ENCODE results near the gene CD248.
"Not testable (repeated sequence)": the region's sequence is repeated elsewhere in the genome, so short reads cannot be mapped to it uniquely, and the experiment has no call there.

Gene CD248

DNA sequence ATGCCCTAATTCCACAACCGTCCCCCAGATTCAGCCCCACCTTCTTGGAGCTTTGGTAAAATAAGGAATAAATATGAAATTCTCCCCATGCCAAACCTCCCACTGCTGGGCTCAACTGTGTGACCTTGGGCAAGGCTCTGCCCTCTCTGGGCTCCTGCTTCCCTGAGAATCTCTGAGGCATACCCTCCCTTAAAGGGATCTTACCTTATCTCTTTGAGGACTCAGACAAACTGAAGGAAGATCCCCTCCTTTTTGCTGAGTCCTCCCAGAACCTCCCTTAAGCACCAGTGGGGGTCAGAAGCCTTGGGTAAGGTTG is 2.7 kb downstream of the CD248 start:
- DNase-seq (ENCODE audit: low read depth in 4 of 4, low spot score in 1 of 4) = no peak

DNA sequence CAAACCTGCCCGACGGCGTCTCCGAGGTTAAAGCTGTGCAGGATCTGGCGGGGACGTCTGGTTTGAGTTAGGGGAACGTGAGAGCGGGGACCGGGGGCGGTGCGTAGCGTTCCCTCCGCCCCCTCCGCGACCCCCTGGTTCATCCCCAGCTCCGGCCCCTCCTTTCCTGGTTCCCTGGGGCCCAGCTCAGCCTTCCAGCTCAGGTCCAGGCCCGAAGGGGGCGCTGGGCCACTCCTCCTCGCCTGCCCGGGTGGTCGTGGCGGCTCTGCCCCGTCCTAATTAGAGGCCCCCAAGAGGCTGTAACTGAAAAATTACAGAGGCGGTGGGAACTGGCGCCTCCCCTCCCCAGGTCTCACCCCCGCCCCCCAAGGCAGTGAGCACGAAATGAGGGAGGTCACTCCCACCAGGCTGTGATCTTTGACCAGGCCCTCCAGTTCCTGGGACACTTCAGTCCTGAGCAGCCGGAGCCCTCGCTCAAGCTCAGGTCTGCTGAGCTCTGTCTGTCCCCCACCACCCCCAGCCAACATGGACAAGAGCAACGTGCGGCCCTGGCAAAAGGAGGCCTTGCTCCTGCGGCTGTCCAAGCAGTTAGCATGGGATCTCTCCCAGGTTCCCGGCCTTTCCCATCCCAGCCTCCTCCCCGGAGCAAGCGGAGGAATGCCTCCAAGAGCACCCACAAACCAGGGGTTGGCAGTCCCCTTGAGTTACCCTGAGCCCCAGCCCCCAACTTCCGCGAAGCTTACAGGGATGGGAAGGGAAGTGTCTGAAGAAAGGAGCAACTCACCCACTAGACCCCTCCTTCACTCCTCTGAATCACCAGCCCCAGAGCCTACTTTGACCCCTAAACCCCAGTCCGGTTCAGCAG is 3.3 kb downstream of the CD248 start:
- no peak for DNase-seq (ENCODE audit: low read depth in 4 of 4, low spot score in 1 of 4)

DNA sequence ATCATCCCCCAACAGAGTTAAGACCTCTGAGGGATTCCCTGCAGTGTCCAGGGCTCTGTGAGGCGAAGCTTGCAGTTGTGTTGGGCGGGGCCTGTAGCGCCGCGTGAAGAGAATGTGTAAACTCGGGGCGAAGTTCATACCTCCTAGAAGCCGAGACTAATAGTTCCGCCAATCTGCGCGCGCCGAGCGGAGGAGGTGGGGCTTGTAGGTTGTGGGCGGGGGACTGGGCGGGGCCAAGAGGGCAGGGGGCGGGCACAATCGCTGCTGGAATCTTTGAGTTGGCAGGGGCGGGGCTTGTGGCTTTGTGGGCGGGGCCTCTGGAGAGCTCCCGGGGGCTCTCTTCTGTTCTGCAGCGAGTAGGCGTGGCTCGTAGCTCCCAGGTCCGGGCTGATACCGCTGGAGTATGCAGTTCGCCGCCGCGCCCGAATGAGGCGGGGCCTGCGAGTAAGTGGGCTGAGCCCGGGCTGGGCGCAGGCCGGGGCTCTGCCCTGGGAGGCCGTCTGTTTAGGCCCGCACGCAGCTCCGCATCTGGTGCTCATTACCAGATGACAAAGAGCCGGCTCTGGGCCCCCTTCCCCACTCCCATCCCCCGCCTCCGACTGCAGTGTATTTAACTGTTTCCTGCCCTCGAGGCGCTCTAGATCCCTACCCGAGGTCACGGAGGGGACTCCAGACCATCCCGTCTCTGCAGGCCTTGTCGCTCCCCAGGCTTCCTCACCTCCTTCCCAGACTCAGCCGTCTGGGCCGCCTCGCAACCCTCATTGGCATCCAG is 4.1 kb downstream of the CD248 start:
- DNase-seq (ENCODE audit: low read depth in 4 of 4, low spot score in 1 of 4) = peak; percentile 90 to 98 (median 96)

DNA sequence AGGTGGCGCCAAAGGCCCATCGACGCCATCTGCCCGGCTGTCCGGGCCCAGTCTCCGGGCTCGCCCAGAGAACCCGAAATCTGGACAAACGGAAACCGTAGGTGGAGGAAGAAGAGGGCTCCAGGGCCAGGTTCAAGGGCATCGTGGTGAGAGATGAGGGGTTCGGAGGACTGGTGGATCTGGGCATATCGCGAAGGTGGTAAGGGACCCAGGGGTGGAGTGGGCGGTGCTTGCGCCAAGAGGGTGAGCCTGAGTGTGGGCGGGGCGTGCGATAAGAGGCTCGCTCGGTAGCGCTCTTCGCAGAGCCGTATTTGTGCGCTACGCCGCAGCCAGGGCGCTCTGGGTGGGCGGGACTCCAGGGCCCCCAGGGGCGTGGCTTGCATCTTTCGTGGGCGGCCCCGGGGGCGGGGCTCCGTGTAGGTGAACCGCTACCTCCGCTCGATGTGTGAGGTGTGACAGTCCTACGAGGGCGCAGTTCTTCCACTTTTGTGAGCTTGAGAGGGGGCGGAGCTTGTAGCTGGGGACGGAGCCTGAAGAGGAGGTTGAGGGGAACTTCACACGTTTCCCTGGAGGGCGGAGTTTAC is 4.8 kb downstream of the CD248 start:
- DNase-seq (ENCODE audit: low read depth in 4 of 4, low spot score in 1 of 4) = peak; percentile 67 to 92 (median 92)

DNA sequence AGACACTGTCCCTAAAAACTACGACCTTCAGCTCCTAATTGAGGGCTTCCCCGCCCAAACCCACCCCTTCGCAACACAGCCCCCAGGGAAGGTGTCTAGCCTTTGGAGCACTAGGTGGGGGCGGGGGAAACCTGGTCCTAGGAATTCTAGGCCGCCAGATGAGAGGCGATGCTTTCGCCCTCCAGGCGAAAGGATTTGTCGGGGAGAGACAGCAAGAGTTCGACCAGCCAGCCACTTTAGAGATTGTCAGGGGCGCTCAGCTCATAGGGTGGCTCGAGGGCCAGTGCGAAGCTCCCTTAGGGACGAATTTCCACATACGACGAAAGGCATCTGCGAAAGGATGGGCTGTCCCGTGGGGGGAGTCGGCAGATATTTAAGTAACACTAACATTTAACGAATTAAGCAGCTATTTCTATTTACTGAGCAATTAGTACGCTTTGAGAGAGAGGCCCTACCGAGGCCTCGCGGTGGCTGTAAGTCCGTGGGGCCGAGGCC is 5.3 kb downstream of the CD248 start:
- DNase-seq (ENCODE audit: low read depth in 4 of 4, low spot score in 1 of 4) = no peak

DNA sequence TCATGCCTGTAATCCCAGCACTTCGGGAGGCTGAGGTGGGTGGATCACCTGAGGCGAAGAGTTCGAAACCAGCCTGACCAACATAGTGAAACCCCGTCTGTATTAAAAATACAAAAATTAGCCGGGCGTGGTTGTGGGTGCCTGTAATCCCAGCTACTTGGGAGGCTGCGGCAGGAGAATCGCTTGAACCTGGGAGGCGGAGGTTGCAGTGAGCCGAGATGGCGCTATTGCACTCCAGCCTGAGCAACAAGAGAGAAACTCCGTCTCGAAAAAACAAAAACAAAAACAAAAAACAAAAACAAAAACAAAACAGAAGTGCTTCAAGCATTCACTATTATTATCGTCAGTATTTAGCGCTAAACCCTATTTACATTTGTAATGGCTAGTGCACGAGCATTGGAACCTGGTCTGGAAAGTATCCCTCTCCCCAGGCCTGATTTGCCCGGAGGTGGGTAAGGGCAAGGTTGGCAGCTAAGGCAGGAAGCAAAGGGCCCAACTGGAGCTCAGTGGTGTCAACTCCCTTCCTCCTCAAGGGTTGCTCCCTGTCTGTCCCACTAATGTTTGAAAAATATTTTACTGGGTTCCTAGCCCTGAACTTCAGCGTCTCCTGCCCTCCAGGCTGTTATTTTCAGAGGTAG is 5.9 kb downstream of the CD248 start:
- not testable (repeated sequence) for DNase-seq (ENCODE audit: low read depth in 4 of 4, low spot score in 1 of 4)

DNA sequence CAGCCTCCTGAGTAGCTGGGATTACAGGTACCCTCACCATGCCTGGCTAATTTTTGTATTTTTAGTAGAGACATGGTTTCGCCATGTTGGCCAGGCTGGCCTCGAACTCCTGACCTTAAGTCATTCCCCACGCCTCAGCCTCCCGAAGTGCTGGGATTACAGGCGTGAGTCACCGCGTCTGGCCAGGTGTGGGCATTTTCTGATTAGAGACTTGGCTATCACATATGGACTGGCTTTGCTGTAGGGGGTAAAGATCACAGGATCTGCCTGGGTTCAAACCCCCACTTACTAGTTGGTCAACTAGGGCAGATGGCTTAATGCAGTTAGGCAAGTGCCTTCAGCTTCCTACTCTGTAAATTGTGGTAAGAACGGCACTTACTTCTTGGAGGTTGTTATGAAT is 6.5 kb downstream of the CD248 start:
- no peak for DNase-seq (ENCODE audit: low read depth in 4 of 4, low spot score in 1 of 4)

DNA sequence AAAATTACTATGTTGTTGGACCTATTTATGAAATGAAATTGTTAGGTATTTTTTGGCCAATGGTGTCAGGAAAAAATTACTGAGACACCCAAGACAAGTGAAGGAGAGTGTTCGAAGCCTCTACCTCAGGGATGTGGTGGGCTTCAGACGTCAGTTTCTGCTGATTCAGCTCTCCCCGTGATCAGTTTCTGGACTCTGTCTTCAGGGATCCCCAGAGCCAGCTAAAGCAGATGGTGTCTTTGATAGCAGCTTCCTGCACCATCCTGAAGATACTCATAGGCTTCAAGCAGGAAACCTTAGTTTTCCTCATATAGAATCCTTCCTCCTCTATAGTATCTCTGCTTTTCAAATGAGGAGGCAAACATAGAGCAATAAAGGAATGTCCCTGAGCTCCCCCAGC is 7.4 kb downstream of the CD248 start:
- DNase-seq (ENCODE audit: low read depth in 4 of 4, low spot score in 1 of 4) = no peak

DNA sequence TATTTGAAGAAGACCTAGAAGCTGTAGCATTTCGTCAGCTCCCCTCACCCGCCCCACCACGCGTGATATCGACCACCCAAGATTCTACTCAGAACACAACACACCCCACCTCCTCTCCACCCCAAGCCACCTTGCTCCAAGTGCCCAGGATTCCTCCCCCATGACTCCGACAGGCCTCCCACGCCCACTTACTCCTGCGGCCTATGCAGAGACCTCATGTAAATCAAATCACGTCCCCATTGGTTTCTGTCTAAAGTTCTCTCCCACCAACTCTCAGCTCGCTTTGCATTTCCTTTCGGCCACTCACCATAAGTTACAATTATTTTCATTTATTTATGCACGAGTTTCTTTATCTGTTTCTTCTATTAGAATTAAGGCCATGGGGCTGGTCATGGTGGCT is 14.2 kb downstream of the CD248 start:
- DNase-seq (ENCODE audit: low read depth in 4 of 4, low spot score in 1 of 4) = no peak

DNA sequence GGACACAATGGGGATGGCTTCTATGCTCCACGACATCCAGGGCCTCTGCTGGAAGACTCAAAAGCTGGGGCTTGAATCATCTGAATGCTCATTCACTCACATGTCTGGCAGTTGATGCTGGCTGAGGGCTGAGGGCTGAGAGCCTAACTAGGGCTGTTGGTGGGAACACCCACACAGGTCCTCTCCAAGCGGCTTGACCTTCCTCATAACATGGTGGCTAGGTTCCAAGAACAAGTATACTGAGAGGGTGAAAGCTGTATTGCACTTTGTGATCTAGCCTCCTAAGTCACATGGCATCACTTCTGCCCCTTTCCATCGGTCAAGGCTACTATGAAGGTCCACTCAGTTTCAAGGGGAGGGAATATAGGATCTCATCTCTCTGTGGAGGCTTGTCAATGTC is 17.7 kb downstream of the CD248 start:
- DNase-seq (ENCODE audit: low read depth in 4 of 4, low spot score in 1 of 4) = no peak

DNA sequence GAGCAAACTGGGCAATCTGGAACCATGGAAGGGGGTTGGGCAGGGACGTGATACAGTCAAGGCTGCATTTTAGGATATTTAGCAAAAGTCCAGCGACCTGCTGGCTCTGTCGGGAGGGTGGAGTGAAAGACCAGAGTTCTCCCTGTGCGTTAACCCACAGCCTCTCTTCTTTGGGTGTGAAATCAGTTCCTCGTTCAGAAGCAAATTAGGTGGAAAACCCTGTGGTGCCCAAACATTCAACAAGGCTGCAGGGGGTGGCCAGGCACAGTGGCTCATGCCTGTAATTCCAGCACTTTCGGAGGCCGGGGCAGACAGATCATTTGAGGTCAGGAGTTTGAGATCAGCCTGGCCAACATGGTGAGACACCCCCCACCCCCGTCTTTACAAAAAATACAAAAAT is 19.2 kb downstream of the CD248 start:
- no peak for DNase-seq (ENCODE audit: low read depth in 4 of 4, low spot score in 1 of 4)

DNA sequence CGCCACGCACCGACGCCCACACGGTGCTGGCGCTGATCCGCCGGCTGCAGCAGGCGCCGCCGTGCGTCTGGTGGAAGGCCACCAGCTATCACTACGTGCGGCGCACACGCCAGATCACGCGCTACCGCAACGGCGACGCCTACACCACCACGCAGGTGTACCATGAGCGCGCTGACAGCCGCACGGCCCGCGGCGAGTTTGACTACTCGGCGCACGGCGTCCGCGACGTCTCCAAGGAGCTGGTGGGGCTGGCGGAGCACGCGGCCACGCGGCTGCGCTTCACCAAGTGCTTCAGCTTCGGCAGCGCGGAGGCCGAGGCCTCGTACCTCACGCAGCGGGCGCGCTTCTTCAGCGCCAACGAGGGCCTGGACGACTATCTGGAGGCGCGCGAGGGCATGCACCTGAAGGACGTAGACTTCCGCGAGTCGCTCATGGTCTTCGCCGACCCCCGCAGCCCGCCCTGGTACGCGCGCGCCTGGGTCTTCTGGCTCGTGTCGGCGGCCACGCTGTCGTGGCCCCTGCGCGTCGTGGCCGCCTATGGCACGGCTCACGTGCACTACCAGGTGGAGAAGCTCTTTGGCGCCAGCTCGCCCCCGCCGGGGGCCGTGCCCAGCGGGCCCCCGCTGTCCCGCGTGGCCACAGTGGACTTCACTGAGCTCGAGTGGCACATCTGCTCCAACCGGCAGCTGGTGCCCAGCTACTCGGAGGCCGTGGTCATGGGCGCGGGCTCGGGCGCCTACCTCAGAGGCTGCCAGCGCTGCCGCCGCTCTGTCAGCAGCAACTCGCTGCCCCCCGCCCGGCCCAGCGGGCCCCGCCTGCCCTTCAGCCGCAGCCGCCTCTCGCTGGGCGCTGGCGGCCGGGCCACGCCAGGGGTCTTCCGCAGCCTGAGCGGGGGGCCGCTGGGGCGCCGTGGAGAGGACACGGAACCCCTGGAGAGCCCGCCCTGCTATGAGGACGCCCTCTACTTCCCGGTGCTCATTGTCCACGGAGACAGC is 21.9 kb downstream of the CD248 start:
- DNase-seq (ENCODE audit: low read depth in 4 of 4, low spot score in 1 of 4) = no peak

DNA sequence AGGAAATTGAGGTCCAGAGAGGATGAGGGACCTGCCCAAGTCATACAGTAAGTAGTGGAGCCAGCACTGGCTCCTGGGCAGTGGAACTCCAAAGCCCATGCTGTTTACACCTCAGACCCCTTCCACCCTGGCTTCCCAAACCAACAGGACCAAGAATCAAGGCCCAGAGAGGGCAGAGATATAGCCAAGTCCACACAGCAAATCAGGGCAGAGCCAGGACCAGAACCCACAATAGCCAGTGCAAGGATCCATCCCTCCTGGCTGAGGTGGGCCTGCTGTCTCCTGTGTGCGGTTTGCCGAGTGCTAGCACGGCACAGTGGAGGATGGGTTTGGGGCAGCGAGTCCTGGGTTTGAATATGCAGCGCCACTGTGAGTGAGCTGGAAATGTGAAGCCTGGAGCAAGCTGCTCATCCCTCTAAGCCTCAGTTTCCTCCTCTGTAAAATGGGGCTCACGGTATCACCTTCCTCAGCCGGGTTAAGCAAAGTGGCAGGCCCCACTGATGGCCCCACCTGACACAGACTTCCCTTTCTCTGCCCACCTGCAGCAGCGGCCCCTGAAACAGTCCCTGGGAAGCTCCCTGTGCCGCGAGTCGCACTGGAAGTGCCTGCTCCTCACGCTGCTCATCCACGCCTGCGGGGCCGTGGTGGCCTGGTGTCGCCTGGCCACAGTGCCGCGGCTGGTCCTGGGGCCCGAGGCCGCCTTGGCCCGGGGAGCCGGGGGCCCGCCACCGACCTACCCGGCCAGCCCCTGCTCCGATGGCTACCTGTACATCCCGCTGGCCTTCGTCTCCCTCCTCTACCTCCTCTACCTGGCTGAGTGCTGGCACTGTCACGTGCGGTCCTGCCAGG is 22.8 kb downstream of the CD248 start:
- DNase-seq (ENCODE audit: low read depth in 4 of 4, low spot score in 1 of 4) = no peak

DNA sequence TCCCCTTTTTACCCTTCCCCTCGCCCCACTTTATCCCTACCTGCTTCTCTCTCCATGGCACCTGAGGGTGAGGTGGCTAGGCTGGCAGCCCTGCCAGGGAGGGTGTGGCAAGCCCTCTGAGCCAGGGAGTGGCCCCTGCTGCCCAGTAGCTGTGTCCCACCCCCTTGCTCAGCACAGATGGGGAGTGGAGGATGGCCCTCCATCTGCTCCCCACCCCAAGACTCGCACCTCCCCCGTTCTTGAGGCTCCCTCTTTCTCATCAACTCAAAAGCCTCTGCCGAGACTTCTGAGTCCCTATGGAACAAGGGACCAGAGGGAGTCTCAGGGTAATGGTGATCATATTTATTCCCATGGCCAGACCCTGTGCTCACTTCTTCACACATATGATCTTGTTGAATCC is 23.5 kb downstream of the CD248 start:
- no peak for DNase-seq (ENCODE audit: low read depth in 4 of 4, low spot score in 1 of 4)

DNA sequence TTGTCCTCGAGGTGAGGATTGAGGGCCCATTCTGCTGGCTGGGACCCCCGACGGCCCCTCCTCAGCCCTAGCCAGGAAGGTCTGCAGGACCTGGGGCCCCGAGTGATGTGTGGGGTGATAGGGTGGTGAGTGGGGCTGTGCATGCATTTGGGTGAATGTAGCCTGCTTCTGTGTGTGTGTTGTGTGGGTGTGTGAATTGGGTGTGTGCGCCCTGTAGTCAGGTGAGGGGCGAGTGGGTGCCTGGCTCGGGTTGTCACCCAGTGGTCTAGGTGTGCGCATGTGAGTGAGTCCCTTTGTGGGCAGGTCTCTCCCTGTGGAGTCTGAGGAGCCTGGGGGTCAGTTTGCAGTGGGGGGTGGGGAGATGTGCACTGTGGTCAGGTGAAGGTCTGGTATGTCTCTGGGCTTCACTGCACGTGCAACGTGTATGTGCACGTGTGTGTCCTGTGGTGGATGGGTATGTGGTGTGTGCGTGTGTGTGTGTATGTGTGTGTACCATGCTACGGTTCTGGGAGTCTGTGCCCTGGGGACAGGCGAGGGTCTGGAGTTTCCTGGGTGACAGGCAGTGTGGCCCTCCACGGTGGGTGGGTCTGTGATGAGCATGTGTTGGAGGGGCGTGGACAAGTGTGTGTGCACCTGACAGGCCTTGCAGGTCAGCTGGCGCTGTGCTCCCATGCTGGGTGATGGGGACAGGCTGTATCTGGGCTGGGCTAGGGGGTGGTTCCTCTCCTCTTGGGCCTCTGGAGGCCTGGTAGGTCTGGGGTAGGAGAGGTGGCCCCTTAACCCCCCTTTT is 24.1 kb downstream of the CD248 start:
- no peak for DNase-seq (ENCODE audit: low read depth in 4 of 4, low spot score in 1 of 4)

DNA sequence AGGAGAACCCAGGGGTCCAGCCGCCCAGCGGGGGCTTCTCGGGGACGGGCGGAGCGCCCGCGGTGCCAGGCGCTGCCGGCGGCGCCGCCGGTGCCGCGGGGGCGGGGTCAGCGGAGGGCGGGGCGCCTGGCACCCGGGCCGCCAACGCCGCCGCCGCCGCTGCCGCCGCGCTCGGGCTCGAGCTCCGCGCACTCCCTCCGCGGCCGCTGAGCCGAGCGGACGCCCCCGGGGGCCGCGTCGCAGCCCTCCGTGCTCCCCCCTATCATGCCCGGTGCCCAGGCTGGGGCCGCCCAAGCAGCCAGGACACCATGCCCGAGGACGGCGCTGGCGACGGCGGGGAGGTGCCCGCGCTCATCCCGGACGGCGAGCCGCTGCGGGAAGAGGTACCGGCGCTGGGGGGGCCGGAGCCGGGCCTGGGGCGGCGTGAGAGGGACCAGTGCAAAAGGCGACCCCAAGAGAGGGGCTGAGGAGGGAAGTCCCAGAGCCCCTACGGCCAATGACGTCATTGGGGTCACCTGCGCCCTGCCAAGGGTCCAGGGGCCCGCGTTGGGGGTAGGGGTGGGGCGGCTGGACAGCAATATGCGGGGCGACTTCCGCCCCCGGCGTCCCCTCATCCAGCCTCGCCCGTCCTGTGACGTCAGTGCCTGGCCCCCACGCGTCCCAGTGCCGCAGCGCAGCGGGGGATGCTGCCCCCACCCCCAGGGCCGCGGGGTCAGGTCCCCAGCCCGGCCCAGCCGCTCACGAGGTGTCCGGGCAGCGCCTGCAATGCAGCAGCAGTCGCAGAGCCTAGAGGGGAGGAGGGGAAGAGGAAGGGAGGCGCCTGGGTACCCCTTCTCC is 24.9 kb downstream of the CD248 start, which contains the start of gene TMEM151A:
Gene TMEM151A, plus strand, starts transcription at position 189 of the 837 bp plus-strand sequence. Its CDS starts 120 bp downstream, at position 309.
- DNase-seq (ENCODE audit: low read depth in 4 of 4, low spot score in 1 of 4) = no peak

DNA sequence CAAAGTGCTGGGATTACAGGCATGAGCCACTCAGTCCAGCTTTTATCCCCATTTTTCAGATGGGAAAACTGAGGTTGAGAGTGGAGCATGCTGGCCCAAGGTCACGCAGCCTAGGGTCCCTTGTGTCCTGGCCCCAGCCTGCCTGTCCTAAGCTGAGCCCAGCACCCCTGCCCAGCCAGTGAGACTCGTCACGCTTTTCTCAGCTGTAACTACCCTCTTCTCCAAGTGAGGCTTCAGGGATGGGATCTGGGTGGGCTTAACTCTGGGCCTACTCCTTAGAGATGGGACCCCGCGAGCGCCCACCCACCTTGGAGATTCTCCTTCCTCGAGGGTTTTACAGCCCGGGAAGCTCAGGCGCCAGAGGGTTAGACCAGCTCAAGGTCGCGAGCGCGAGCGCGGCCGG is 25.5 kb downstream of the CD248 start:
- no peak for DNase-seq (ENCODE audit: low read depth in 4 of 4, low spot score in 1 of 4)

DNA sequence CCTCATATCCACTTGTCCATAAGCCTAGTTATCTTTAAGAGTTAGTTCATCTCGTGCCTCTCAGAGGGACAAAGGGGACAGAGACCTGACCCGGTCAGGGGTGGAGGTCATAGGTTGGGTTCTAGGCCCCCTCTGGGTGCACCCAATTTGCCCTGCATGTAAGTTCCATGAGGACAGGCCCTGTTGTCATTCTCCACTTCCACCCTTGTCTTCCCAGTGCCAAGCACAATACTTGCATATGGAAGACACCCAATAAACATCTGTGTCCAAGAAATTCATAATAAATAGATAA is 26.6 kb downstream of the CD248 start:
- DNase-seq (ENCODE audit: low read depth in 4 of 4, low spot score in 1 of 4) = no peak
